GM08714 (cell line): Measurements from ENCODE around the gene TBX6.
A peak's percentile ranks its signal among the peaks of the same experiment; 100 is the strongest.
"Not testable (repeated sequence)": the region's sequence is repeated elsewhere in the genome, so short reads cannot be mapped to it uniquely, and the experiment has no call there.

Experiments used
- H3K4me3 ChIP-seq: fragments of 200-500 bp; sonication (Bioruptor generic); 2 replicates; pipeline ENCODE4 v1.5.1; 2014; ENCODE audit warnings: mild to moderate bottlenecking, low read length, inconsistent platforms
- ZNF274 ChIP-seq: IDR thresholded peaks from 2 replicates; pipeline ENCODE4 v1.6.1; 2012; ENCODE audit warnings: mild to moderate bottlenecking, low read depth, low read length

TBX6 gene

DNA sequence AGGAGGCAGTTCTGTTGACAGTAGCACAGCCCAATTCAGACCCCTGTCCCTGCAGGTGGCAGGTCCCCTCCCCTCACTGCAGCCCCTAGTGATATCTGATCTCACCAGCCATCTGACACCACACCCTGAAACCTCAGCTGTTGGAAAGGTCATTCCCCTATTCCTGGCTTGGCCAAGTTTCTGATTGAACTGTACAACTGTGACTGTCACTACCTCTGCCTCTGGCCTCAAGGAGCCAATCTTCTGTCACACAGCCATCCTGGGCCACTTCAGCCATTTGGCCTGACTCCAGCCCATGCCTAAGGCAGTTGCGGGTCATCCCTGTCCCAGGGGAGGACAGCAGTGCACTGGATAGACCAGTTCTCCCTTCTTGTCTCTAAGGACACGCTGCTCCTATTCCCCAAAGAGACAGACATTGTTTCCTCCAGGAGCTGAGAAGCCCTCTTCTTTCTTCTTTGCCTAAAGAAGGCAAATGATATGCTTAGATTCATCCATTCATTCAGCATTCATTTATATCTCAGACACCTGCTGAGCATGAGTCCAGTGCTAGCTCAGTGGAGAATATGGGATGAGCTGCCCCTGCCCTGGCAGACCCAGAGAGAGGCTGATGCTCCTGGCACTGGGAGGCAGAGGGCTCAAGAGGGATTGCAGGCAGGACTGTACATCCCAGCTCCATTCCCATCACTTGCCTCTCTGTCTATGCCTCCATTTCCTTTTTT is 30.7 kb downstream of the TBX6 start:
- H3K4me3 ChIP-seq: no peak overlapping the region
- no peak for TF ChIP-seq ZNF274

DNA sequence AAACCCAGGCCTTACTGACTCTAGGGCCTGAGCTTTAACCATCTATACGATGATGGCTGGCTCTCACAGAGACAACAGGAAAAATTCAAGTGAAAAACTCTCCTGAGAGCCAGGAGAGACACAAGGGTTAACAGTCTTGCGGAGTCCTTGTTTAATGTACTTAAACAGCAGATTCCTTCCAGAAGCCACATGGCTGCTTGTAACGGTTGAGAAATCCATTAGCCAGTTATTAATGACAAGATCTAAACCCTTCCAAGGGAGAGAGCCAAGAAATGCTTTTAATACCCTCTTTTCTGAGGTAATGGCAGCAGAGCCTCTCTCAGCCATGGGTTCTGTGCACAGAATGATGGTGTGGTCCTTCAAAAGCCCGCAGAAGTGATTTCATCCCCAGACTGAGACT is 31.4 kb downstream of the TBX6 start:
- no peak overlapping the region for H3K4me3 ChIP-seq
- no peak for TF ChIP-seq ZNF274

DNA sequence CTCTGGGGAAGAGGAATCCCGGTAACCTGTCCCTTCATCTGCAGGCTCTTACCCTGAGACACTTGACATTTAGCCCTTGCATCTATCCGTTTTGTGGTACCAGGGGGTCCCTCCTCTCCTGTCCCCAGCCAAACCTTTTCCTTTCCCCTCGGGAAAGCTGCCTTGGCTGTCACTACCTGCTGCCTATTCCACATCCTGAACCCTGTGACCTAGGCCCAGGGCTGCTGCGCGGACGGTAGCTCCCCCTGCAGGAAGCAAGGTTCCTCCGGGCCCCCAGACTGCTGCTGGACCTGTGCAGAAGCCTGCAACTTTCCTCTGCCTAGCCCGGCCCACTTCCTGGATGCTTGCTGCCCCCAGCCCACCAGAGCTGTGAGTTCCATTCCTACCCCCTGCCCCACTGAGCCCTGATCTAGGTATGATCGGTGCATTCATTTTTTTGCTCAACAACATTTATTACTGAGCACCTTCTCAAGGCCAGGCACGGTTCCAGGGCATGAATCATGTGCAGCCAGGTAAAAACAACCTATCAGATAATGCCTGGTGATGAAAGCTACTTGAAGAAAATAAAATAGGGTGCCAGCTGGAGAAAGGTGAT is 36.7 kb downstream of the TBX6 start:
- no peak for TF ChIP-seq ZNF274
- no peak overlapping the region for H3K4me3 ChIP-seq

DNA sequence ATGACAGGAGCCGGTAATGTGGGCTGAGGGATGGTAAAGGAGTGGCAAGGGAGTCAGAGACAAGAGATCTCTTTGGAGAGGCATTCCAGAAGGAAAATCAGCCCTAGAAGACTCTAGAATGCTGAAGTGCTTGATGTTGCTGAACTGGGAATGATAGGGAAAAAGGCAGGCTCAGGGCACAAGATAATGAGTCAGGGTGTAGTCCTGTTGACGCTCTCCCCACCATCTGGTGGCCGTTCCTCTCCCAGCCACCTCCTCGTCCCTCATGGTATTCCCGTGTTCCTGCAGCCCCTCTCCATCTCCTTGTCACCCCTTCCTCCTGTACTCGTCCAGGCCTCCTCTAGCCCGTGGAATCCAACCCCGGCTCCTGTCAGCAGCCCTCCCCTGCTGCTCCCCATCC is 37.3 kb downstream of the TBX6 start:
- no peak overlapping the region for H3K4me3 ChIP-seq

DNA sequence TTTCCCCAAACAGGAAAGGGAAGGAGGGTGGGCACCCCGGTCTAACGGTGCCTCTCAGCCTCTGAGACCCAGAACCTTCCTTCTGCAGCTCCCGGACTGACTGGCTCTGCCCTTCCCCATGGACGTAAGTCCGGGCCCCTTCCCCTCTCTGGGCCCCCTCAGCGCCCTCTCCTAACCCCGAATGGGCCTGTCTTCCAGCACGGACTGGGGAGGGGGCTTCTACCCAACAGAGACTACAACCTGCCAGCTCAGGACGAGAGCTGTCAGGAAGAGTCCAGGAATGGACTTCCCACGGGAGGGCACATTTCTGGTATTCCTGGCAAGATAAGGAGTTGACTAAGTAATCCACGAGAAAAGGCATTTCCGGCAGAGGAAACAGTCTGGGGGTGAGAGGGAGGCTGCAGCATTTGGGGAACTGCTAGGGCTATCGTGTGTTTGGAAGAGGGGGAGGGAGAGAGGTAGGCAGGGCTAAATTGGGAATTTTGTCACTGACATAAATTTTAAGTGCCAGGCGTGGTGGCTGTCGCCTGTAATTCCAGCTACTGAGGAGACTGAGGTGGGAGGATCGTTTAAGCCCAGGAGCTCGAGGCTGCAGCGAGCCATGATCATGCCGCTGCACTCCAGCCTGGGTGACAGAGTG is 38.2 kb downstream of the TBX6 start:
- peak overlapping the region; percentile 66 for H3K4me3 ChIP-seq
- TF ChIP-seq ZNF274: no peak

More for the DNA sequence above, 37.3 kb downstream of the TBX6 start:
- no peak for TF ChIP-seq ZNF274

DNA sequence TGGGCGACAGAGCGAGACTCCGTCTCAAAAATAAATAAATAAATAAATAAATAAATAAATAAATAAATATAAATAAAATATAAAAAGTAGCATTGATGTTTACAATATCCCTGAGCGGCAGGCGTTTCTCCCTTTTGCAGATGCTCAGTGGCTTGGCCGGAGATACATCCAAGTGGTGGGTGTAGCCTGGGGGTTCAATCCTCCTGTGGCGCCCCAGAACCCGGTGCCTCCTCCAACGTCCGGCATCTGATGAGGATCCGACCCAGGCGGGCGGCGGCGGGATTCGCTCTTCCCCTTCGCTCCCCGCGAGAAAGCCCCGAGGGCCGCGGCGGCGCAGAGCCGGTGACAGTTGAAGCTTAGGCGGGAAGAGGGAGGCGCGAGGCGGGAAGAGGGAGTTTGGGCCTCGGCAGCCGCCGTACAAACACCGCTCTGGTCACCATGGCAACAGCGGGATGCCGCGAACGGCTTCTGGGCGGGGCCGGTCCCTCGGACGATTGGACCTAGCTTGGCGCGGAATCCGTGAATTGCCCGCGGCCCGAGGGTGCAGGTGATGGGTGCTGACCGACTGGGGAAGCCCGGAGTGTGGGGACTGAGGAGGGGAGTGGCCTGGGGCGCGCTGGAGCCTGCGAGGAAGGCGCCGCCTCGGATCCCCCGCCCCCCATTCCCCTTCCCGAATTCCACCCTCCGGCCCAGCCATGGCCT is 38.9 kb downstream of the TBX6 start:
- TF ChIP-seq ZNF274: no peak

DNA sequence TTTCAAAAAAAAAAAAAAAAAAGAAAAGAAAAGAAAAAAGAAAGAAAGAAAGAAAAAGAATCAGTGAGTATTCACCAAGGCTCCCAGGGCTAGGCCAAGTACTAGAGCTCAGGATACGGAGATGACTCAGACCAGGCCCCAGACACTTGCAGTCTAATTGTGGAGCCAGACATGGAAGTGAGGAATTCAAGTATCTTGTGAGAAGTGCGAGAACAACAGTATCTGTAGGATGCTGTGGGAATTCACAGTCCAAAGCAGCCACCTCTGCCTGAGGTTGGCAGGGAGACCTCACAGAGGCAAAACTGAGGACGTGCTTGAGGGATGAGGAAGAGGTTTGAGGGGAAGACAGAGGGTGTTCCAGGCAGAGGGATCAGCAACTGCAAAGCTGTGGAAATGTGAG is 40.2 kb downstream of the TBX6 start:
- H3K4me3 ChIP-seq: no peak overlapping the region

More for the DNA sequence above, 38.9 kb downstream of the TBX6 start:
- peak overlapping the region; percentile 66 for H3K4me3 ChIP-seq

DNA sequence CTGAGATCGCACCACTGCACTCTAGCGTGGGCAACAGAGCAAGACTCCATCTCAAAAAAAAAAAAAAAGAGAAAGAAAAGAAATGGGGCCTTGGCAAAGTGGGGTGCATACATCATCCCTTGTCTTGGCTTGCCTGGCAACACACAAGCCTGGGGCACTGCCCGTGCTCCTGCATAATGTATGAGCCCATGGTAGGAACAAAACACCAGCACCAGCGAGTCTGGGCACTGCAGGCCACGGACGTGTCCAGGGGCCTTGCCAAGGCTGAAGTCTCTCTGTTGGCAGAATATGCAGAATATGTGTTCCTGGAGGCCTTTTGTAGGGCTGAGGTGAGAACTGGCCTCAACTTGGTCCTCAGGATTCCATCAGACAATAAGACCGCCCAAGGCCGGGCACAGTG is 41.9 kb downstream of the TBX6 start:
- H3K4me3 ChIP-seq: no peak overlapping the region
- no peak for TF ChIP-seq ZNF274

More for the DNA sequence above, 40.2 kb downstream of the TBX6 start:
- no peak for TF ChIP-seq ZNF274

DNA sequence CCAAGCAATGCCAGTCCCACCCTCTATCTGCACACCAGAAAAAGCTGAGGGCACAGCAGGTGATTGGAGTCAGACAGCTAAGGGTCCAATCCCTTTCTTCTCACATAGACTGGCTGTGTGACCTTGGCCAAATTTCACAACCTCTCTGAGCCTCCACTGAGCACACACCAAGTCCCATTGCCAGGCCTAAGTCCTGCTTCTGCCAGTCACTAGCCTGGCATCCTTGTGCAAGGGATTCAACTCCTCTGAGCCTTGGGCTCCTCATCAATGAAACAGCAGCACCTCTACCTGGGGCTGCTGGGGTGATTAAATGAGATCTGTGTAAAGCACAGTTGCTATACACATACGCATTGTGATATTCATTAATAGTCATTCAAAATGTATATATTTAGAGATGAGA is 45.1 kb downstream of the TBX6 start:
- no peak for TF ChIP-seq ZNF274
- H3K4me3 ChIP-seq: no peak overlapping the region

DNA sequence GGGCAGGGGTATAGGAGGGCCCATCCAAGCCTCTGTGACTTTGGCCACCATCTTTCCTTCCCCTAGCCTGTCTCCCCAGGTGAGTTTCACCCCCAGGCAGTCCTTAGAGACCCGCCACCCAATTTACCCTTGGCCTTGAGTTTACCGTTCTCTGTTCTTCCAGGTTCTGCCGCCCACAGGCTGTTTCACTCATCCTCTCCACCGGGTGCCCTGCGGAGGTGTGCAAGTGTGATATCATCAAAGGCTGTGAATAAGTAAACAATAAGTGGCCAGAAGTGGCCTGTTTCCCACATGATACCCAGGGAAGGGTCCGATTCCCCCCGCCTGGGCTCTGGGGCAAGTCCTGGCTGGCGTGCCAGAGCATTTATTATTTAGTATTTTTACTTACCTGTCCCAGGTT is 45.5 kb downstream of the TBX6 start:
- TF ChIP-seq ZNF274: no peak
- no peak overlapping the region for H3K4me3 ChIP-seq

DNA sequence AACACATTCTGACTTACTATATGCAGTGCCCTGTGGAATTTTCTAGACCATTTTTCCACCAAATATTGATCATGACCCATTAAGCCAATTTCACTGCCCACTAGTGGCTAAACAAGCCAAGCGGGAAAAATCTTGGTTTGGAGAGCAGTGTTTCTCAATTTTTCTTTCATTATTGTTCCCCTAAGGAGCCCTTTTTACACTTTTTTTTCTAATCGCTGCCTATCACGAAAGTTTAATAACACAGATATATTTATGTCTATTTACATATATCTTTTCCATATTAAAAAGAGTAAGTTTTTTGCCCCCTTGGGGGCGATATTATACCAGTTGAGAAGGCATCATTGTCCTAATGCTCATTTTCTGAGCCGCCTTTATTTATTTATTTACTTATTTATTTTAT is 49.9 kb downstream of the TBX6 start:
- TF ChIP-seq ZNF274: no peak
- no peak overlapping the region for H3K4me3 ChIP-seq

DNA sequence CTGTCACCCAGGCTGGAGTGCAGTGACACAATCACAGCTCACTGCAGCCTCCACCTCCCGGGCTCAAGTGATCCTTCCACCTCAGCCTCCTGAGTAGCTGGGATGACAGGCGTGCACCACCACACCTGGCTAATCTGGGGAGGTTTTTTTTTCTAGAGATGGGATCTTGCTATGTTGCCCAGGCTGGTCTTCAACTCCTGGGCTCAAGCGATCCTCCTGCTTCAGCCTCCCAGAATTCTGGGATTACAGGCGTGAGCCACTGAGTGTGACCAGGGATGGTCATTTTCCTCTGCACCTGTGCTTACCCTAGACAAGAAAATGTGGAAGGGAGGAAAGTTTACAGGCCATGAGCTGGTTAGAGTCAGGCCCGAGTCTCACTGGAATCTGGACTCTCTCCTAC is 51.0 kb downstream of the TBX6 start:
- H3K4me3 ChIP-seq: not testable (repeated sequence)

DNA sequence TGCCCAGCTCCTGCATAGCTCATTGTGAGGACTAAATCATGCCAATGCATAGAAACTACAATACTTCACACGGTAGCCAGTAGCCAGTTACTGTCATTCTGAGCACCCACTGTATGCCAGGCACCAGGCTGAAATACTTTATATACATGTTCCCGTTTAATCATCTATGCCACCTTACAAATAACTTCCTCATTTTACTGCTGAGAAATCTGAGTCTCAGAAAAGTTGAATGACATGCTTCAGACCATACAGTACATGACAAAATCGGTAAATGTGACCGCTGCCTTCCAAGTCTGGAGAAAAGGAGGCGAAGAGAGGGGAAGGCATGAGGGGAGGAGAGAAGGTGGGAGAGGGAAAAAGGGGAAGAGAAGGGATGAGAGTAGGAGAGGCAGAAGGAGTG is 51.5 kb downstream of the TBX6 start:
- TF ChIP-seq ZNF274: no peak
- no peak overlapping the region for H3K4me3 ChIP-seq
